H1 (cell line): ENCODE results near the gene THOC6. TPM values are rescaled to one million over a fixed set of nuclear protein-coding genes. Genes with fewer than 3 reads are reported as not detected.

Experiments used
- CTCF ChIA-PET: fragments of 300-600 bp; sonication (Branson Sonifier 250); formaldehyde crosslinking; loops from one replicate; lab custom pipeline; 2021; ENCODE audit not compliant: partially characterized antibody; lab: Charles Lee
- POLR2A ChIA-PET: fragments of 300-600 bp; sonication (Branson Sonifier 250); formaldehyde crosslinking; loops from one replicate; lab custom pipeline; 2021; ENCODE audit warnings: inconsistent platforms; ENCODE audit not compliant: partially characterized antibody; lab: Charles Lee
- DNase-seq, 2 experiments: peaks; one replicate each; pipeline versions ENCODE4 v3.0.0 to v3.0.0-alpha.2; 2010 to 2022; ENCODE audit warnings: low spot score in 2 of 2, low read depth in 1 of 2, mixed read lengths in 1 of 2
- FAIRE-seq: peaks from 2 replicates; lab custom pipeline; 2011; peaks lifted over from hg19 to GRCh38; lab: Jason Lieb, UNC
- H2AFZ ChIP-seq: 2 replicates; pipeline ENCODE4 v1.8.1; 2012; ENCODE audit warnings: low read length, inconsistent platforms
- H2AK5ac ChIP-seq: 2 replicates; pipeline ENCODE4 v1.6.1; 2013; ENCODE audit warnings: low read depth, low read length
- H2BK120ac ChIP-seq: replicated peaks from 2 replicates; pipeline ENCODE3; 2013; ENCODE audit warnings: low read depth, low read length, inconsistent platforms
- H2BK12ac ChIP-seq: 2 replicates; pipeline ENCODE4 v1.6.1; 2013; ENCODE audit warnings: low read depth, low read length
- H2BK15ac ChIP-seq: 2 replicates; pipeline ENCODE4 v1.6.1; 2013; ENCODE audit warnings: low read length
- H2BK20ac ChIP-seq: 2 replicates; pipeline ENCODE4 v1.6.1; 2013; ENCODE audit warnings: low read length
- H2BK5ac ChIP-seq: 2 replicates; pipeline ENCODE4 v1.6.1; 2013; ENCODE audit warnings: low read depth, low read length
- H3K14ac ChIP-seq: 2 replicates; pipeline ENCODE4 v1.6.1; 2013; ENCODE audit warnings: inconsistent platforms; ENCODE audit not compliant: insufficient read length
- H3K18ac ChIP-seq: 2 replicates; pipeline ENCODE4 v1.6.1; 2013; ENCODE audit warnings: low read length; ENCODE audit errors: extremely low read depth
- H3K23ac ChIP-seq: 2 replicates; pipeline ENCODE4 v1.6.1; 2013; ENCODE audit warnings: inconsistent platforms; ENCODE audit not compliant: insufficient read length
- H3K23me2 ChIP-seq: 2 replicates; pipeline ENCODE4 v1.6.1; 2013; ENCODE audit warnings: low read depth, low read length
- H3K27ac ChIP-seq: 2 replicates; pipeline ENCODE4 v1.6.1; 2011; ENCODE audit warnings: low read depth, low read length, inconsistent platforms
- H3K27me3 ChIP-seq, 4 experiments: replicated peaks in 1 of 4; 1 replicate in 1 of 4; 2 replicates in 3 of 4; pipeline versions ENCODE4 v1.6.1 to v1.8.1; 2011 to 2013; ENCODE audit warnings: low read length in 3 of 4, mild to moderate bottlenecking in 3 of 4, inconsistent platforms in 2 of 4, mixed read lengths in 2 of 4, moderate library complexity in 1 of 4; ENCODE audit not compliant: control insufficient read depth in 3 of 4, insufficient read depth in 3 of 4; ENCODE audit errors: extremely low read depth in 1 of 4
- H3K36me3 ChIP-seq, 4 experiments: 2 replicates each; pipeline versions ENCODE4 v1.6.1 to v1.8.1; 2011 to 2013; ENCODE audit warnings: mild to moderate bottlenecking in 4 of 4, low read length in 3 of 4, moderate library complexity in 2 of 4, control low read depth in 1 of 4, inconsistent platforms in 1 of 4; ENCODE audit not compliant: insufficient read depth in 4 of 4, control insufficient read depth in 2 of 4
- H3K4ac ChIP-seq: replicated peaks from 2 replicates; pipeline ENCODE3; 2013; ENCODE audit warnings: low read length, low read depth, mixed read lengths, inconsistent platforms; ENCODE audit not compliant: insufficient read length
- H3K4me1 ChIP-seq, 4 experiments: replicated peaks in 1 of 4; 1 replicate in 1 of 4; 2 replicates in 3 of 4; pipeline versions ENCODE4 v1.6.1 to v1.8.1; 2011 to 2013; ENCODE audit warnings: low read length in 3 of 4, inconsistent platforms in 2 of 4, mixed read lengths in 1 of 4; ENCODE audit not compliant: insufficient read depth in 4 of 4, control insufficient read depth in 3 of 4
- H3K4me2 ChIP-seq, 2 experiments: 2 replicates each; pipeline versions ENCODE4 v1.6.1 to v1.8.1; 2011 to 2013; ENCODE audit warnings: low read depth in 2 of 2, low read length in 2 of 2, control low read depth in 1 of 2, inconsistent platforms in 1 of 2, mild to moderate bottlenecking in 1 of 2; ENCODE audit not compliant: insufficient read depth in 1 of 2
- H3K4me3 ChIP-seq, 4 experiments: fragments of 200-600, 300-600 bp in 1 of 4; sonication (generic), shearing (Covaris generic), sonication (Bioruptor Twin) in 1 of 4; 2 replicates each; pipeline versions ENCODE4 v1.5.1 to v1.8.1; 2011 to 2016; ENCODE audit warnings: low read length in 4 of 4, low read depth in 3 of 4, control low read depth in 2 of 4, inconsistent platforms in 2 of 4, mild to moderate bottlenecking in 2 of 4, mixed read lengths in 1 of 4, moderate library complexity in 1 of 4; ENCODE audit not compliant: insufficient read depth in 2 of 4; ENCODE audit errors: extremely low read depth in 1 of 4
- H3K56ac ChIP-seq: replicated peaks from 2 replicates; pipeline ENCODE3; 2013; ENCODE audit warnings: low read depth, mild to moderate bottlenecking, mixed read lengths, low read length, inconsistent platforms; ENCODE audit not compliant: insufficient read length
- H3K79me1 ChIP-seq: 2 replicates; pipeline ENCODE4 v1.6.1; 2013; ENCODE audit warnings: low read depth, low read length, control low read depth
- H3K79me2 ChIP-seq, 2 experiments: 2 replicates each; pipeline versions ENCODE4 v1.6.1 to v1.8.1; 2012 to 2013; ENCODE audit warnings: low read length in 2 of 2, mild to moderate bottlenecking in 2 of 2, inconsistent platforms in 1 of 2; ENCODE audit not compliant: insufficient read depth in 2 of 2, control insufficient read depth in 1 of 2
- H3K9ac ChIP-seq, 4 experiments: replicated peaks in 1 of 4; 1 replicate in 1 of 4; 2 replicates in 3 of 4; pipeline versions ENCODE4 v1.6.1 to v1.8.1; 2011 to 2013; ENCODE audit warnings: low read depth in 3 of 4, low read length in 3 of 4, control low read depth in 2 of 4, mild to moderate bottlenecking in 2 of 4, moderate library complexity in 2 of 4, inconsistent platforms in 1 of 4; ENCODE audit errors: extremely low read depth in 1 of 4
- H3K9me3 ChIP-seq, 2 experiments: 2 replicates each; pipeline versions ENCODE4 v1.6.1 to v1.8.1; 2012 to 2013; ENCODE audit warnings: mild to moderate bottlenecking in 2 of 2, moderate library complexity in 2 of 2, control low read depth in 1 of 2, inconsistent platforms in 1 of 2, low read depth in 1 of 2, low read length in 1 of 2, mixed read lengths in 1 of 2; ENCODE audit not compliant: insufficient read depth in 2 of 2
- H4K20me1 ChIP-seq, 2 experiments: replicated peaks in 1 of 2; 2 replicates each; pipeline versions ENCODE3 to v1.8.1; 2011 to 2013; ENCODE audit warnings: inconsistent platforms in 2 of 2, low read length in 2 of 2, mild to moderate bottlenecking in 1 of 2; ENCODE audit not compliant: insufficient read depth in 2 of 2, control insufficient read depth in 1 of 2
- H4K5ac ChIP-seq: 2 replicates; pipeline ENCODE4 v1.6.1; 2013; ENCODE audit warnings: low read length, low read depth, mixed read lengths, inconsistent platforms; ENCODE audit not compliant: insufficient read length
- H4K8ac ChIP-seq: 2 replicates; pipeline ENCODE4 v1.8.0; 2013; ENCODE audit warnings: mild to moderate bottlenecking, moderate library complexity, low read length, inconsistent platforms; ENCODE audit not compliant: insufficient read depth; ENCODE audit errors: extremely low read depth
- H4K91ac ChIP-seq: replicated peaks from 2 replicates; pipeline ENCODE3; 2013; ENCODE audit warnings: low read length, mixed read lengths, inconsistent platforms; ENCODE audit not compliant: insufficient read length
- ATF3 ChIP-seq: IDR thresholded peaks from 2 replicates; pipeline ENCODE4 v1.6.1; 2011; ENCODE audit warnings: low read depth, mild to moderate bottlenecking, low read length; ENCODE audit not compliant: insufficient read depth
- BACH1 ChIP-seq: IDR thresholded peaks from 2 replicates; pipeline ENCODE4 v1.6.1; 2012; ENCODE audit warnings: low read length, improper control_type of control experiment
- BRCA1 ChIP-seq: IDR thresholded peaks from 2 replicates; pipeline ENCODE4 v1.6.1; 2012; ENCODE audit warnings: low read depth, low read length, improper control_type of control experiment
- JUN ChIP-seq: IDR thresholded peaks from 2 replicates; pipeline ENCODE4 v1.6.1; 2011; ENCODE audit warnings: low read depth, mild to moderate bottlenecking, improper control_type of control experiment, low read length
- PHF8 ChIP-seq: fragments of 200-600 bp; sonication (generic); conservative IDR thresholded peaks from 2 replicates; pipeline ENCODE4 v1.7.1; 2012; ENCODE audit warnings: low read depth, mild to moderate bottlenecking, inconsistent platforms, low read length, moderate library complexity
- RBBP5 ChIP-seq: IDR thresholded peaks from 2 replicates; pipeline ENCODE4 v1.7.1; 2012; ENCODE audit warnings: low read depth, mild to moderate bottlenecking, inconsistent platforms, low read length, moderate library complexity, borderline replicate concordance
- SUZ12 ChIP-seq: fragments of 200-600 bp; sonication (generic); IDR thresholded peaks from 2 replicates; pipeline ENCODE4 v1.6.1; 2012; ENCODE audit warnings: mild to moderate bottlenecking, inconsistent platforms, low read length, moderate library complexity, mixed read lengths
- YY1 ChIP-seq: IDR thresholded peaks from 2 replicates; pipeline ENCODE4 v1.6.1; 2011; ENCODE audit warnings: low read depth, mild to moderate bottlenecking, low read length
- WGBS, 2 experiments: shearing (Covaris generic) in 1 of 2; methylation state at CpG; one replicate each; pipeline versions ENCODE4 v1.1.6 to v1.1.7; 2013 to 2015; ENCODE audit warnings: low lambda C conversion rate in 2 of 2, mixed read lengths in 2 of 2, inconsistent platforms in 1 of 2, low coverage in 1 of 2, missing lambda C conversion rate in 1 of 2; ENCODE audit not compliant: insufficient replicate concordance in 2 of 2, insufficient coverage in 1 of 2, insufficient read length in 1 of 2; ENCODE audit errors: extremely low coverage in 1 of 2, missing lambda C conversion rate in 1 of 2; 5-methylcytosine and 5-hydroxymethylcytosine counted together
- polyA plus RNA-seq, 7 experiments: library from polyadenylated mRNA; depleted of rRNA in 3 of 7; stranded (reverse) in 5 of 7; unstranded in 2 of 7; fragments of >200 nt in 5 of 7; fragments of 200-250 nt in 2 of 7; gene quantifications; 1 replicate in 5 of 7; 2 replicates in 1 of 7; 4 replicates in 1 of 7; pipeline versions ENCODE4 v1.2.1 to v1.2.3, GENCODE V29; 2011 to 2013; ENCODE audit warnings: missing spikeins in 2 of 7, mixed read lengths in 2 of 7
- total RNA-seq: library from RNA; stranded (reverse); fragmentation: NEBNext Ultra II Directional; extraction: Animal tissue kit (Norgen Biotek cat#: 25700); gene quantifications from 2 replicates; pipeline ENCODE4 v1.2.1, GENCODE V29; 2021

Gene THOC6
- total and polyA plus RNA-seq, 2 of the 8 experiments (the other 6 are each of a cell fraction or from before 2014, with no cell fraction given) = 78.5 to 111 TPM

GRCh38 chr16:2975161-2975795, 48.6 kb upstream of the THOC6 start:
- Histone ChIP-seq H3K4me1 (peaks cover 0 to 16% (median 9%) of the 10 kb centered on the region in 4 experiments; a peak in 6 of 7 replicates), H3K23ac (no peak overlapping the region), H3K4ac (no peak overlapping the region), H4K91ac (no peak overlapping the region), H2BK5ac (no peak overlapping the region), H3K27ac (no peak overlapping the region), H2BK120ac (no peak overlapping the region), H3K9ac (no peak overlapping the region), H3K23me2 (peaks cover 4% of the 10 kb centered on the region; the same call in 1 of the 2 replicates), H3K79me2 (peaks cover 0 to 10% of the 10 kb centered on the region in 2 experiments; a peak in 2 of 4 replicates), H2BK15ac (no peak overlapping the region), H3K14ac (no peak overlapping the region), H3K4me2 (no peak overlapping the region), H2BK20ac (no peak overlapping the region), H4K8ac (no peak overlapping the region), H3K4me3 (no peak overlapping the region), H2BK12ac (no peak overlapping the region), H3K27me3 (no peaks in the 10 kb centered on the region), H2AFZ (no peak overlapping the region), H3K36me3 (peaks cover 20 to 46% (median 33%) of the 10 kb centered on the region in 4 experiments), H4K5ac (no peak overlapping the region)
- FAIRE-seq (no peak), DNase-seq (no peak)
- CTCF ChIA-PET = interaction anchor here (0.7 to 1.7 kb wide), 6 partner anchors 9 to 1022 kb away, joined by 3 to 5 read pairs (median 4); no protein-coding TSS in a partner anchor
- TF ChIP-seq RBBP5 (no peak), PHF8 (no peak), ATF3 (no peak), BACH1 (no peak), BRCA1 (no peak), SUZ12 (no peak), JUN (no peak), YY1 (no peak)
- TF ChIP-seq, all 59 proteins: peak for 0
- no peak overlapping the region for H3K56ac ChIP-seq
- peaks cover 29 to 44% of the 10 kb centered on the region in 2 experiments for H4K20me1 ChIP-seq
- 94% methylated on average over 27 of the region's 28 CpGs; no CpG with 5 or more reads in 1 of the 2 experiments for WGBS, 2 experiments
- POLR2A ChIA-PET = interaction anchor here (0.7 to 25.4 kb wide), 13 partner anchors 8 to 223 kb away, joined by 3 to 455 read pairs (median 3); partner anchors contain the start of genes CLDN6, HCFC1R1, KREMEN2 and PAQR4
- peaks cover 19% of the 10 kb centered on the region for H3K79me1 ChIP-seq
- H2AK5ac ChIP-seq = no peak overlapping the region
- H3K9me3 ChIP-seq = no peaks in the 10 kb centered on the region
- no peak overlapping the region for H3K18ac ChIP-seq
